Measurements from ENCODE around the gene SLC35E1.

The SLC35E1 gene

DNA sequence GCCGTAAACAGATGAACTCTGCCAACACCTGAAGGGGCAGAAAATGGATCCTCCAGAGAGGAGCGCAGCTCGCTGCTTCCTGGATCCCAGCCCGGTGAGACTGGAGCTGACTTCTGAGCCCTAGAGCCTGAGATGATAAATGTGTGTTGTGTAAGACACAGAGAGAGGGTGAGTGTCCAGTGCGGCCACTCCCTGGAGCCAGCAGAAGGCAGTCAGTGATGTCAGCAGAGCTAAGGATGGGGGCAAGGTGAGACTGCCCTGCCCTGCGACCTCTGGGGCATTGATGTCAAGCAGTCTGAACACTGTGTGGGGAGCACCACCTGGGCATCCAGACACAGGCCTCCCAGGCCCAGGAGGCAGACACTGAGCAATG is 9.7 kb upstream of the SLC35E1 start:
- no peak for DNase-seq

DNA sequence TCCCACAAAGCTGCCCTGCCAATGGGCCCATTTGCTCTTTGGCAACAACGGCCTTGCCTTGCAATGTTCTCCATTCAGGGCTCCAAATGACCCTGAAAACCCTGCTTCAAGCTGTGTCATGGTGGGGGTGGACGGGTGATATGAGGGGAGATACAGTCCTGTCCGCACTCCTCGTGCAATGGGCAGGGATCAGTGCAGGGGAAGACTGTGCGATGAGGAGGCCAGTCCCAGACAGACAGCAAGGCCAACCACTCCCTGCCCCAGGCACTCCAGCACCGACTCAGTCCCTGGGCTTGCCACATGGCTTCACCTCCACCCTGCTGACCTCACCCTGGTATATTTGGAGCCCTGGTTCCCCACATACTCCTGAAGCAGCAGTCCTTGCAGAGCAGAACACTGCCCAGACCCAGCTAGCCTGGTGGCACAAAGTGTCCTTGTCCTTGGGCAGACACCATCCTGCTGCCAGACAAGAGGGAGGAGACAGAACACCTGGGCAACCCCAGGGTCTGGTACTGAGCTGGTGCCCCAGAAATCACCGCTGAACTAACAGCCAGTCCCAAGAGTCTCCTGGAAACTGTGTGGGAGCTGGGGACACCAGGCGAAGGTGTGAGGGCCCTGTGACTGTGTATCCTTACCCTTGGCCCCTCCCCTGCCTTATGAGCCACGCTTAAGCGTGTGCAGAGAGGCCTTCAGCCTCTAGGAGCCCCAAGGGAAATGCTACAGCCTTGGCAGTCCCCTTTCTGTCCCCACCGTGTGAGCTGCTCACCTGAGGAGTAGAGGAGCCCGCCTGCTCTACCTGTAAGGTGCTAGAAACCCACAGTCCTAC is 9.1 kb upstream of the SLC35E1 start:
- TF ChIP-seq GATA1 (IDR thresholded peaks at IDR 0.05; ENCODE audit: low read depth, low read length) (no peak), POLR2A (IDR thresholded peaks at IDR 0.05; ENCODE audit: low read length) (no peak)
- peak; percentile 19 to 27 for DNase-seq

More for the DNA sequence above, 9.7 kb upstream of the SLC35E1 start:
- TF ChIP-seq GATA1 (IDR thresholded peaks at IDR 0.05; ENCODE audit: low read depth, low read length): no peak
- TF ChIP-seq POLR2A (IDR thresholded peaks at IDR 0.05; ENCODE audit: low read length): no peak

DNA sequence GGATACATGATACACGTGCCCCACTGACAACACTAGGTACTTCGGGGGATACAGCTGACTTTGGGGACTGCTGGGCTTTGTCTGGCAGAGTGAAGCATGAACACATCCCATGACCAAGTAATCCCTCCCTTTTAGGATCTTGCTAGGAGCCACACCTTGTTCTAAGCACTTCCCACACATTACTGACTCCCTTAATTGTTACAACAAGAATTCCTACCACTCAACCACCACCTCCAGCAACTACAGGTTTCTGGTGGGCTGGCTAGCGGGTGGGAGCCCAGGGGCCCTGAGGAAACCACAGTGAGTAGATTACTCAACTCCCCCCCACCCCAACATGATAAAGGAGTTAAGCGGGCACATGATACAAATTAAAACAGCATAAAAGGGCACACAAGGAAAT is 7.2 kb upstream of the SLC35E1 start:
- TF ChIP-seq POLR2A (IDR thresholded peaks at IDR 0.05; ENCODE audit: low read length) (no peak), GATA1 (IDR thresholded peaks at IDR 0.05; ENCODE audit: low read depth, low read length) (no peak)
- no peak for DNase-seq

DNA sequence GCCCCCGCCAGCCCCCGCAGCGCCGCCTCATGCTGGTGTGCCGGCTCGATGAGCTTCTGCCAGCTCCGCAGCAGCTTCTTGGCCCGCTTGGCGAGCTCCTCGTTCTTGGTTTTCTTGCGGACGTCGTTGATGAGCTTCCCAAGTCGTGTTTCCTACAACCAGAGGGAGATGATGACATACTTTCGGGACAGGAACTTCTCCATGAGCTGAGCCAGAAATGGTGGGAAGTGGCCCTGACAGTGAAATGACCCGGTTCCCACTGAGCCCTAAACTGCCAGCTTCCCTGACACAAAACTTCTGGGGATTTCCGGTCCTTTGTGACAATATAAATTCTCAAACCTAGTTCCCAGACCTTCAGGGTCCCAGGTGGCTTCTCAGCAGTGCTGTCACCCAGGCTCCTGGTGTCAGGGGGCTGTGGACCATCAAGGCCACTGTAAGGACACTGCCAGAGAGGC is 5.3 kb upstream of the SLC35E1 start:
- DNase-seq: no peak
- no peak for TF ChIP-seq GATA1 (IDR thresholded peaks at IDR 0.05; ENCODE audit: low read depth, low read length)
- TF ChIP-seq POLR2A (IDR thresholded peaks at IDR 0.05; ENCODE audit: low read length): no peak

GRCh38 chr19:16576690-16577530 is 4.7 kb upstream of the SLC35E1 start:
- TF ChIP-seq GATA1 (IDR thresholded peaks at IDR 0.05; ENCODE audit: low read depth, low read length) (no peak), POLR2A (IDR thresholded peaks at IDR 0.05; ENCODE audit: low read length) (no peak)
- DNase-seq: no peak

- no peak for TF ChIP-seq POLR2A (IDR thresholded peaks at IDR 0.05; ENCODE audit: low read length)
- TF ChIP-seq GATA1 (IDR thresholded peaks at IDR 0.05; ENCODE audit: low read depth, low read length): no peak
- no peak for DNase-seq
Measured at GRCh38 chr19:16575861-16576689, 3.9 kb upstream of the SLC35E1 start.

- TF ChIP-seq POLR2A (IDR thresholded peaks at IDR 0.05; ENCODE audit: low read length) (no peak), GATA1 (IDR thresholded peaks at IDR 0.05; ENCODE audit: low read depth, low read length) (no peak)
- no peak for DNase-seq
Measured at GRCh38 chr19:16575282-16575681, 3.1 kb upstream of the SLC35E1 start.

DNA sequence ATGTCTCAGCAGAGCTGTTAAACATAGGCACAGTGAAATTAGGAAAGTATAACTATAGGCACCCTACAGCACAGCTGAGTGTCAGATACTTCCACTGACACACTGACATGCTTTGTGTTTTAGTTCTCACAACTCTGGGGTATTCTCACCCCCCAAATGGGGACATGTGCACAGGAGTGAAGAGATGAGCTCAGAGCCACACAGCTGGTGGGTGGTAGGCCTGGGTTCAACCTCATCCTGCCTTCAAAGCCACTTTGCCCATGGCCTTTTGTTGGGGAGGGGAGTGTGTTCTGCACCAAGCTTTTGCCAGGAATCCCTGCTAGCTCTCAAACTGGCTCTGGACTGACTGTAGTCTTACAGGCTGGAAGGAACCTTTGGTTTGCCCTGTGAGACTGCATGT is 1.7 kb upstream of the SLC35E1 start:
- TF ChIP-seq POLR2A (IDR thresholded peaks at IDR 0.05; ENCODE audit: low read length): no peak
- no peak for TF ChIP-seq GATA1 (IDR thresholded peaks at IDR 0.05; ENCODE audit: low read depth, low read length)
- no peak for DNase-seq

DNA sequence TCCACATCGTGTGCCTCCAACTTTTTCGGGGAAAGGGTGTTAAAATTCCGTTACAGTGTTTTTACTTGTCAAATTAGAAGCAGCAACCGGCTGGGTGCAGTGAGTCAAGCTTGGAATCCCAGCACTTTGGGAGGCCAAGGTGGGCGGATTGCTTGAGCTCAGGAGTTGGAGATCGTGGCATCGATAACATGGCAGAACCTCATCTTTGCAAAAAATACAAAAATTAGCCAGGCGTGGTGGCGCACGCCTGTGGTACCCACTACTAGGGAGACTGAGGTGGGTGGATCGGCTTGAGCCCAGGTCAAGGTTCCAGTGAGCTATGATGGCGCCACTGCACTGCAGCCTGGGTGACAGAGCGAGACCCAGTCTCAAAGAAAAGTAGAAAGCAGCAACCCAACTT is 1.1 kb upstream of the SLC35E1 start:
- no peak for DNase-seq
- TF ChIP-seq GATA1 (IDR thresholded peaks at IDR 0.05; ENCODE audit: low read depth, low read length): no peak
- TF ChIP-seq POLR2A (IDR thresholded peaks at IDR 0.05; ENCODE audit: low read length): no peak

- DNase-seq: peak; percentile 68 to 77
- TF ChIP-seq GATA1 (IDR thresholded peaks at IDR 0.05; ENCODE audit: low read depth, low read length) (no peak), POLR2A (IDR thresholded peaks at IDR 0.05; ENCODE audit: low read length) (no peak)
Measured at GRCh38 chr19:16571822-16572331, 338 bp downstream of the SLC35E1 start.

DNA sequence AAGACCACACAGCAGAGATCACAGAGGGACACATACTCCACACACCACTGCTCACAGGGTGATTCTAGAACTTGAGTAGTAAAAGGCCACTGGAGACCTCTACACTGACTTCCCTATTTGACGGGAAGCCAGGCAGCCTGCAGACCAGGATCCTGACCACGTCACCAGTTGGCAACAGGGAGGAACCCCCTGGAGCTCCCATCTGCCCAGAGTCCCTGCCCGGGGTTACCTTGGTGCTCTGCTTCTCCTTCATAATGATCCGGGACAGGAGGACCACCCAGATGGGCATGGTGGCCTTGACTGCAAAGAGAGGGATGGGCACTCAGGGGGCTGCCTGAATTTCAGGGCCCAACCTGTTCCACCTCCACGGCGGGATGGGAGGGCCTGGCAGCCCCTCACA is 932 bp downstream of the SLC35E1 start:
- DNase-seq: peak; percentile 34 to 47
- TF ChIP-seq GATA1 (IDR thresholded peaks at IDR 0.05; ENCODE audit: low read depth, low read length): no peak

GRCh38 chr19:16569609-16570320 is 2.5 kb downstream of the SLC35E1 start:
- no peak for DNase-seq
- TF ChIP-seq POLR2A (IDR thresholded peaks at IDR 0.05; ENCODE audit: low read length): no peak
- TF ChIP-seq GATA1 (IDR thresholded peaks at IDR 0.05; ENCODE audit: low read depth, low read length): no peak

GRCh38 chr19:16566702-16567101 is 5.5 kb downstream of the SLC35E1 start:
- DNase-seq: no peak
- TF ChIP-seq POLR2A (IDR thresholded peaks at IDR 0.05; ENCODE audit: low read length): no peak
